Measurements from ENCODE around the gene GCNT2. TPM values are rescaled to one million over a fixed set of nuclear protein-coding genes. Genes with fewer than 3 reads are reported as not detected.
"Not testable (repeated sequence)": the region's sequence is repeated elsewhere in the genome, so short reads cannot be mapped to it uniquely, and the experiment has no call there.

The GCNT2 gene
- total RNA-seq, 2 experiments from 2014 or later: 4.8 to 6.9 TPM

GRCh38 chr6:10487668-10488327 lies 33.4 kb upstream of the GCNT2 start:
- Mint-ChIP-seq H3K9me3 (ENCODE audit: insufficient read depth) (no peaks in the 10 kb centered on the region), H3K27me3 (ENCODE audit: low read depth) (peaks cover 4% of the 10 kb centered on the region), H3K27ac (no peak overlapping the region), H3K4me3 (no peak overlapping the region), H3K4me1 (ENCODE audit: low read depth) (no peaks in the 10 kb centered on the region), H3K36me3 (ENCODE audit: low read depth) (no peaks in the 10 kb centered on the region)
- DNase-seq: no peak
- ChIA-PET CTCF (interaction anchor here (0.8 to 1.4 kb wide), 2 partner anchors 9 to 314 kb away, joined by 4 to 9 read pairs; no protein-coding TSS in a partner anchor), POLR2A (no interaction called here)
- no peak for ATAC-seq

- Mint-ChIP-seq H3K4me1 (ENCODE audit: low read depth) (no peaks in the 10 kb centered on the region), H3K9me3 (ENCODE audit: insufficient read depth) (no peaks in the 10 kb centered on the region), H3K4me3 (no peak overlapping the region), H3K36me3 (ENCODE audit: low read depth) (no peaks in the 10 kb centered on the region), H3K27me3 (ENCODE audit: low read depth) (peaks cover 15% of the 10 kb centered on the region), H3K27ac (no peak overlapping the region)
- POLR2A ChIA-PET: no interaction called here
- ATAC-seq (no peak), DNase-seq (no peak)
- CTCF ChIA-PET: interaction anchor here (1.7 kb wide), 1 partner anchor 13 kb away, joined by 4 read pairs; no protein-coding TSS in a partner anchor
Observed at GRCh38 chr6:10491463-10491862, 29.7 kb upstream of the GCNT2 start.

- peaks cover 20% of the 10 kb centered on the region for H3K27me3 Mint-ChIP-seq (ENCODE audit: low read depth)
- POLR2A ChIA-PET; ATAC-seq; H3K27ac Mint-ChIP-seq; H3K4me3 Mint-ChIP-seq; DNase-seq; H3K4me1 Mint-ChIP-seq (ENCODE audit: low read depth); H3K36me3 Mint-ChIP-seq (ENCODE audit: low read depth); H3K9me3 Mint-ChIP-seq (ENCODE audit: insufficient read depth): not testable (repeated sequence)
- CTCF ChIA-PET: interaction anchor here (1.7 kb wide), 1 partner anchor 13 kb away, joined by 4 read pairs; no protein-coding TSS in a partner anchor
Observed at GRCh38 chr6:10491905-10492304, 29.2 kb upstream of the GCNT2 start.

DNA sequence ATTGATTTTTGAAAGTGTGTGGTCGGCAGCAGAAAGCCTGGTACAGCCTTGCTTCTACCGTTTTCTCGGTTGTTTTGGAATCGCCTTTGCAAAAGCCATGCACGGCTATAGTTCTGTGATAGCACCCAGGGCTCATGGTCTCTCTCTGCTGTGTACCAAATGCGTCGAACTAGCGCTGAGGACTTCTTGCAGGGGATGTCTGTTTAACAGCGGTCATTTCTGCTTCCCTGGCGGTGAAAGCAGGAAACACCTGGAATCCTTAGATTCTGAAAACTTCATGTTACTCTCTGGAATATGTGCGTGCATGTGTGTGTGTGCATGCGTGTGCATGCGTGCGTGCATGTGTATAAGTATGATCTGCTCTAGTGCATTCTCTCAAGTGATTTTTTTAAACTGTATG lies 26.1 kb upstream of the GCNT2 start:
- Mint-ChIP-seq H3K27ac (no peak overlapping the region), H3K4me3 (no peak overlapping the region)

GRCh38 chr6:10505529-10505928 lies 15.6 kb upstream of the GCNT2 start:
- H3K36me3 Mint-ChIP-seq (ENCODE audit: low read depth): no peaks in the 10 kb centered on the region
- ChIA-PET POLR2A (no interaction called here), CTCF (interaction anchor here (1.4 kb wide), 1 partner anchor 297 kb away, joined by 4 read pairs; no protein-coding TSS in a partner anchor)
- peaks cover 2% of the 10 kb centered on the region for H3K4me1 Mint-ChIP-seq (ENCODE audit: low read depth)
- H3K9me3 Mint-ChIP-seq (ENCODE audit: insufficient read depth): no peaks in the 10 kb centered on the region
- DNase-seq: no peak
- no peak overlapping the region for H3K27ac Mint-ChIP-seq
- ATAC-seq: no peak
- H3K4me3 Mint-ChIP-seq: no peak overlapping the region
- peaks cover 22% of the 10 kb centered on the region for H3K27me3 Mint-ChIP-seq (ENCODE audit: low read depth)

More for the DNA sequence above, 26.1 kb upstream of the GCNT2 start:
- ATAC-seq (no peak), DNase-seq (no peak)
- Mint-ChIP-seq H3K36me3 (ENCODE audit: low read depth) (no peaks in the 10 kb centered on the region), H3K4me1 (ENCODE audit: low read depth) (no peaks in the 10 kb centered on the region), H3K27me3 (ENCODE audit: low read depth) (peaks cover 21% of the 10 kb centered on the region), H3K9me3 (ENCODE audit: insufficient read depth) (no peaks in the 10 kb centered on the region)
- POLR2A ChIA-PET: no interaction called here
- CTCF ChIA-PET: no interaction called here

- Mint-ChIP-seq H3K4me1 (ENCODE audit: low read depth) (peaks cover 7% of the 10 kb centered on the region), H3K27ac (no peak overlapping the region), H3K36me3 (ENCODE audit: low read depth) (no peaks in the 10 kb centered on the region), H3K27me3 (ENCODE audit: low read depth) (peaks cover 21% of the 10 kb centered on the region), H3K9me3 (ENCODE audit: insufficient read depth) (no peaks in the 10 kb centered on the region), H3K4me3 (no peak overlapping the region)
- ATAC-seq (no peak), DNase-seq (no peak)
- POLR2A ChIA-PET: no interaction called here
- CTCF ChIA-PET: interaction anchor here (1.2 kb wide), 2 partner anchors 11 to 28 kb away, joined by 3 read pairs; no protein-coding TSS in a partner anchor
Observed at GRCh38 chr6:10507298-10507697, 13.9 kb upstream of the GCNT2 start.

DNA sequence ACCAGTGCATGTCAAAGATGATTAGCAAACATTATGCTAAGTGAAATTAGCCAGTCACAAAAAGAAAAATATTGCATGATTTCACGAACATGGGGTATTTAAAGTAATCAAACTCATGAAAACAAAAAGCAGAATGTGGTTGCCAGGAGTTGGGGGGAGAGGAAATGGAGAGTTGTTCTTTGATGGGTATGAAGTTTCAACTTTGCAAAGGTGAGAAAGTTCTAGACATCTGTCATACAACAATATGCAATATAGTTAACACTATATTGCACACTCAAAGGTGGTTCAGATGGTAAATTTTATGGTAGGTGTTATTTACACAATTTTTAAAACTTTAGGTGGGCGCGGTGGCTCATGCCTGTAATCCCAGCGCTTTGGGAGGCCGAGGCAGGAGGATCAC lies 13.4 kb upstream of the GCNT2 start:
- DNase-seq (no peak), ATAC-seq (no peak)
- Mint-ChIP-seq H3K27ac (no peak overlapping the region), H3K9me3 (ENCODE audit: insufficient read depth) (no peaks in the 10 kb centered on the region), H3K4me1 (ENCODE audit: low read depth) (peaks cover 7% of the 10 kb centered on the region), H3K36me3 (ENCODE audit: low read depth) (no peaks in the 10 kb centered on the region), H3K4me3 (no peak overlapping the region), H3K27me3 (ENCODE audit: low read depth) (peaks cover 18% of the 10 kb centered on the region)
- CTCF ChIA-PET: interaction anchor here (1.2 to 6.8 kb wide), 2 partner anchors 29 to 294 kb away, joined by 3 to 49 read pairs; no protein-coding TSS in a partner anchor
- POLR2A ChIA-PET: no interaction called here

DNA sequence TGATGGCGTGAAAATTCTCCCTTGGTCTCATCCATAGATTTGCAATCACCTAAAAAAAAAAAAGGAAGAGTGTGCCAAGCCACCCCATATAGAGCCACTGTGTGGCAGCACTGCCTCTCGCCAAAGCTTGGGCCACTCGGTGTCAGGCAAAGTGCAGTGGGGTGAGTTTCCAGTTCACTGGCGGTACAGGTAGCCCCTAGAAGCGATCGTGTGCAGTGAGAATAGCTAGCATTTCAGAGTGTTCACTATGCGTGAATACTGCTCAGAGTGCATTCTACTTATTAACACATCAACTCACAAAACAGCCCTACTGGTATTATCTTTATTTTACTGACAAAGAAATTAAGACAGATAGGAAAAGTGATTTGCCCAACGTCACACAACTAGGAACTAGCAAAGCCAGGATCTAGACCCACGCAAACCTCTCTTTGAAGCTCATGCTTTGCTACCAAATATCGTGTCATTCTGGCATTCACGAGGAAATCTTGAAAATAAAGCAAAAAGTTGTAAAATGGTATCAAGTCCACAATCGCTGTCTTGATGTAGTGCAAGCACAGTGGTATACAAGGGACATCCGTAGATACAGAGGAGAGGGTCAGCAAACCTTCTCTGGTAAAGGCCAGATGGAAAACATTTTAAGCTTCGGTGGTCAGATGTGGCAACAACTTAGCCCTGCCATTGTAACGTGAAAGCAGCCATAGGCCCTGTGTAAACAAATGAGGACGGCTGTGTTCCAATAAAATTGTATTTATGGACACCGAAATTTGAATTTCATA lies 10.4 kb upstream of the GCNT2 start:
- H3K4me3 Mint-ChIP-seq: no peak overlapping the region
- ChIA-PET POLR2A (no interaction called here), CTCF (interaction anchor here (0.7 to 6.8 kb wide), 18 partner anchors 10 to 291 kb away, joined by 3 to 49 read pairs (median 4); partner anchors contain the start of genes C6orf52, GCNT2 and PAK1IP1)
- DNase-seq (peak; percentile 70), ATAC-seq (peak; percentile 99)
- no peaks in the 10 kb centered on the region for H3K36me3 Mint-ChIP-seq (ENCODE audit: low read depth)
- H3K27ac Mint-ChIP-seq: no peak overlapping the region
- no peaks in the 10 kb centered on the region for H3K9me3 Mint-ChIP-seq (ENCODE audit: insufficient read depth)
- peaks cover 18% of the 10 kb centered on the region for H3K27me3 Mint-ChIP-seq (ENCODE audit: low read depth)
- H3K4me1 Mint-ChIP-seq (ENCODE audit: low read depth): peaks cover 7% of the 10 kb centered on the region

GRCh38 chr6:10511477-10511876 lies 9.7 kb upstream of the GCNT2 start:
- Mint-ChIP-seq H3K9me3 (ENCODE audit: insufficient read depth) (no peaks in the 10 kb centered on the region), H3K27ac (no peak overlapping the region), H3K4me1 (ENCODE audit: low read depth) (peaks cover 7% of the 10 kb centered on the region), H3K36me3 (ENCODE audit: low read depth) (no peaks in the 10 kb centered on the region), H3K27me3 (ENCODE audit: low read depth) (peaks cover 15% of the 10 kb centered on the region), H3K4me3 (no peak overlapping the region)
- ATAC-seq: no peak
- POLR2A ChIA-PET: no interaction called here
- CTCF ChIA-PET: interaction anchor here (0.7 to 6.8 kb wide), 15 partner anchors 9 to 290 kb away, joined by 3 to 49 read pairs (median 4); partner anchors contain the start of genes C6orf52, GCNT2 and PAK1IP1
- no peak for DNase-seq

DNA sequence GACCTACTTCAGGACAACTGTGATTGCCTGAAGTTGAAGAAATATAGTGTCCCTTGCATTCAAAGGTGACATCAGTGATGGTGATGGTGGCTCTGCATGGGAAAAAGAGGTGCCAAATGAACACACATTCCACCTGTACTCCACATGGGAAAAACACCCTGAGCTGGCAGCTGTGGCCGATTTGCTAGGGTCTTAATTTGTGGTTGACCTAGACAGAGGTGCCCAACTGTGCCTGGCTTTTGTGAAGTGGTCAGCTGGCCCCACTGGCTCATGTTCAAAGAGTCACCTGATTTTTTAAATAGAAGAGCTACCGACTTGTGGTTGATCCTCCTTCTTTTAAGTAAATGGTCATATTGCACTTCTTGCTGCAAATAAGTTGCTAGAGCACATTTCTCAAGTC lies 7.6 kb upstream of the GCNT2 start:
- Mint-ChIP-seq H3K4me3 (no peak overlapping the region), H3K36me3 (ENCODE audit: low read depth) (no peaks in the 10 kb centered on the region), H3K9me3 (ENCODE audit: insufficient read depth) (no peaks in the 10 kb centered on the region), H3K4me1 (ENCODE audit: low read depth) (peaks cover 7% of the 10 kb centered on the region), H3K27ac (no peak overlapping the region), H3K27me3 (ENCODE audit: low read depth) (peaks cover 6% of the 10 kb centered on the region)
- no peak for DNase-seq
- ChIA-PET CTCF (interaction anchor here (1.0 to 6.8 kb wide), 2 partner anchors 15 to 288 kb away, joined by 3 to 49 read pairs; no protein-coding TSS in a partner anchor), POLR2A (no interaction called here)
- ATAC-seq: no peak

GRCh38 chr6:10514049-10514780 lies 6.9 kb upstream of the GCNT2 start:
- DNase-seq: no peak
- Mint-ChIP-seq H3K9me3 (ENCODE audit: insufficient read depth) (no peaks in the 10 kb centered on the region), H3K4me1 (ENCODE audit: low read depth) (peaks cover 7% of the 10 kb centered on the region), H3K4me3 (no peak overlapping the region), H3K27ac (no peak overlapping the region), H3K36me3 (ENCODE audit: low read depth) (no peaks in the 10 kb centered on the region), H3K27me3 (ENCODE audit: low read depth) (peaks cover 5% of the 10 kb centered on the region)
- CTCF ChIA-PET: interaction anchor here (1.0 to 6.8 kb wide), 2 partner anchors 14 to 288 kb away, joined by 3 to 49 read pairs; no protein-coding TSS in a partner anchor
- ATAC-seq: no peak
- POLR2A ChIA-PET: no interaction called here

Measured in activated CD8-positive, alpha-beta T cell treated with anti-CD3 and anti-CD28 coated beads, Interleukin-2, amount 10 ng/mL, durations not matched to agents 7 days and 5 days (primary cell).